Peyer's patch (tissue), 4 donors: Measurements from ENCODE around the gene PLA2G4B. TPM values are rescaled to one million over a fixed set of nuclear protein-coding genes. Genes with fewer than 3 reads are reported as not detected.

Experiments
- DNase-seq, 3 donors: peaks; one replicate each; pipeline ENCODE4 v3.0.0-alpha.2; 2017 to 2019
- H3K27ac ChIP-seq, 4 donors: fragments of 200-600 bp; sonication (generic); one replicate each; pipeline ENCODE4 v1.5.1; 2016 to 2019
- H3K27me3 ChIP-seq, 2 donors: fragments of 200-600 bp; sonication (generic); one replicate each; pipeline ENCODE4 v1.5.1; 2019
- H3K36me3 ChIP-seq, 3 donors: fragments of 200-600 bp; sonication (generic); one replicate each; pipeline ENCODE4 v1.5.1; 2016 to 2019
- H3K4me1 ChIP-seq, 4 donors: fragments of 200-600 bp; sonication (generic); one replicate each; pipeline ENCODE4 v1.5.1; 2016 to 2019
- H3K4me3 ChIP-seq, 4 donors: fragments of 200-600 bp; sonication (generic); 1 replicate in 3 of 4; 2 replicates in 1 of 4; pipeline ENCODE4 v1.5.1; 2016 to 2019; ENCODE audit warnings: mild to moderate bottlenecking in 1 of 4
- H3K9me3 ChIP-seq, 4 donors: fragments of 200-600 bp; sonication (generic); one replicate each; pipeline ENCODE4 v1.5.1; 2016 to 2019; ENCODE audit warnings: mild to moderate bottlenecking in 1 of 4
- CTCF ChIP-seq, 6 experiments: fragments of 450-650 bp in 4 of 6; fragments of 200-600 bp in 2 of 6; sonication (generic) in 1 of 6; IDR thresholded peaks; one replicate each; pipeline ENCODE4 v1.5.1; 2017 to 2019; ENCODE audit warnings: antibody characterized with exemption in 6 of 6, mild to moderate bottlenecking in 3 of 6, moderate library complexity in 1 of 6
- POLR2A ChIP-seq, 2 donors: fragments of 450-650 bp; IDR thresholded peaks; one replicate each; pipeline ENCODE4 v1.5.1; 2017; ENCODE audit warnings: antibody characterized with exemption in 2 of 2, mild to moderate bottlenecking in 2 of 2, moderate library complexity in 2 of 2
- total RNA-seq, 4 donors: library from RNA; depleted of rRNA; stranded (reverse); fragments of >200 nt; gene quantifications; one replicate each; pipeline ENCODE4 v1.1.0, GENCODE V29; 2016

Gene PLA2G4B
- total RNA-seq, 4 donors from 2014 or later = 7.2 to 15.3 (median 13.3) TPM

GRCh38 chr15:41817327-41817726 lies 21.3 kb upstream of the PLA2G4B start:
- no peak for DNase-seq
- no peak for TF ChIP-seq CTCF (IDR thresholded peaks at IDR 0.05)
- no peak for TF ChIP-seq POLR2A (IDR thresholded peaks at IDR 0.05)
- H3K27me3 ChIP-seq = no peaks in the 10 kb centered on the region
- H3K9me3 ChIP-seq = no peaks in the 10 kb centered on the region
- H3K27ac ChIP-seq = no peak overlapping the region
- no peaks in the 10 kb centered on the region for H3K4me1 ChIP-seq
- no peak overlapping the region for H3K4me3 ChIP-seq
- H3K36me3 ChIP-seq = peaks cover 0 to 81% (median 0%) of the 10 kb centered on the region in 3 donors

GRCh38 chr15:41817781-41818180 lies 20.9 kb upstream of the PLA2G4B start:
- no peak for DNase-seq
- Histone ChIP-seq H3K4me3 (no peak overlapping the region), H3K27me3 (no peaks in the 10 kb centered on the region), H3K27ac (no peak overlapping the region), H3K36me3 (peaks cover 0 to 86% (median 0%) of the 10 kb centered on the region in 3 donors), H3K9me3 (no peaks in the 10 kb centered on the region), H3K4me1 (no peaks in the 10 kb centered on the region)
- TF ChIP-seq CTCF (IDR thresholded peaks at IDR 0.05) (no peak), POLR2A (IDR thresholded peaks at IDR 0.05) (no peak)

GRCh38 chr15:41819455-41820050 lies 19.1 kb upstream of the PLA2G4B start:
- Histone ChIP-seq H3K9me3 (no peaks in the 10 kb centered on the region), H3K27ac (no peak overlapping the region), H3K36me3 (peaks cover 0 to 94% (median 0%) of the 10 kb centered on the region in 3 donors), H3K4me1 (no peaks in the 10 kb centered on the region), H3K27me3 (no peaks in the 10 kb centered on the region), H3K4me3 (no peak overlapping the region)
- TF ChIP-seq CTCF (IDR thresholded peaks at IDR 0.05) (no peak), POLR2A (IDR thresholded peaks at IDR 0.05) (no peak)
- DNase-seq = no peak

GRCh38 chr15:41820791-41821423 lies 17.7 kb upstream of the PLA2G4B start:
- no peak overlapping the region for H3K4me3 ChIP-seq
- peaks cover 0 to 87% (median 0%) of the 10 kb centered on the region in 3 donors for H3K36me3 ChIP-seq
- H3K4me1 ChIP-seq = no peaks in the 10 kb centered on the region
- no peaks in the 10 kb centered on the region for H3K9me3 ChIP-seq
- peak in 2 of 3 donors; percentile 74 to 78 for DNase-seq
- TF ChIP-seq POLR2A (IDR thresholded peaks at IDR 0.05) (no peak), CTCF (IDR thresholded peaks at IDR 0.05) (no peak)
- peak overlapping the region in 1 of 4 donors; percentile 18 for H3K27ac ChIP-seq
- no peaks in the 10 kb centered on the region for H3K27me3 ChIP-seq

- peaks cover 0 to 78% (median 0%) of the 10 kb centered on the region in 3 donors for H3K36me3 ChIP-seq
- TF ChIP-seq POLR2A (IDR thresholded peaks at IDR 0.05) = no peak
- no peak for TF ChIP-seq CTCF (IDR thresholded peaks at IDR 0.05)
- H3K4me3 ChIP-seq = no peak overlapping the region
- no peak for DNase-seq
- H3K27me3 ChIP-seq = no peaks in the 10 kb centered on the region
- no peaks in the 10 kb centered on the region for H3K9me3 ChIP-seq
- H3K27ac ChIP-seq = no peak overlapping the region
- H3K4me1 ChIP-seq = no peaks in the 10 kb centered on the region
Measured at GRCh38 chr15:41821831-41822230, 16.8 kb upstream of the PLA2G4B start.
